GM13977 (cell line): ENCODE results near the gene TMEM179.
A peak's percentile ranks its signal among the peaks of the same experiment; 100 is the strongest.

ENCODE experiments used
- DNase-seq: peaks from one replicate; pipeline ENCODE4 v3.0.0; 2012; ENCODE audit warnings: low spot score
- in situ Hi-C: fragments of 300-500 bp; cut with MboI; formaldehyde crosslinking; loops from one replicate; pipeline ENCODE4 v1.12.0; 2022; ENCODE audit warnings: low sequenced_read_pairs, low pct_unique_long_range_greater_than_20kb, mixed read lengths, inconsistent platforms; ENCODE audit not compliant: unreplicated experiment
- TF ChIP-seq, protein P1 (sequence below): IDR thresholded peaks from 2 replicates; pipeline ENCODE4 v1.5.1; 2012; ENCODE audit warnings: mild to moderate bottlenecking, control low read depth; ENCODE audit not compliant: insufficient read depth; ENCODE audit errors: extremely low read depth, missing control alignments

TMEM179 gene

DNA sequence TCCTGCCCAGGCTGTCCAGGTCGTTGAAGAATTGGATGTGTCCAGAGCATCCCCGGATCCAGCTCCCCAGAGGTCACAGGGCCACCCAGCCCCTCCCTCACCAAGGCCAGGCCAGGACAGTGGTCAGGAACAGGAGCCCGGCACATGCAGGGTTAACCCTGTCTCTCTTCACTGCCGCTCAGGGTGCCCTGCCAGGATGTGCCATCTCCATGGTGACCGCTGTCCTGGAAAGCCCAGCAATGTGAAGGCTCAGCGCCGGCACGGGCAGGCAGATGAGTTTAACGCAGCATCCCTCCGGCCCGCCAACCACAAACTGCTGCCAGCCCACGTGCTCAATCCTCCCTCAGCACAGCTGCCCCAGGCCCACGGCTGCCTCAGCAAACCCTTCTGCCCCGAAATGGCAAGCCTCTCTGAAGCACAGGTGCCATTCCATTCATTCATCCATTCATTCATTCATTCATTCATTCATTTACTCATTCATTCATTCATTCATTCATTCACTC is 4.4 kb downstream of the TMEM179 start:
- in situ Hi-C loops: no loop called here

DNA sequence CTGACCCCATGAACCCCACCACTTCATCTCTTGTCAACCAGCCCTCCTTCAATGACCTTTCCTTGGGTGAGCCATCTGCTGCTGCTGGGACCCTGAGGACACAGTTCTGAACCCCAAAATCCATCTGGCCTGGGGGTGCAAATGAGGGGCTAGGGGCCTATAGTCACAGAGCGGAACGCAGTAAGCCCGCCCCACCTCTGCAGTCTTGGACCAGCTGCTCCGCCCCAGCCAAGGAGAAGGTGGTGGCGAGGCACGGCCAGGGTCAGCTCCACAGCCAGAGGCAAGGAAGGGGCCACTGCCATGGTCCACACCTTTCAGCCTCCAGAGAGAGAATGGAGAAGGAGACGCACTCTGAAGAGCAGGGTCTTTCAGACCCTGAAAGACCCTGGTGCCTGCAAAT is 5.1 kb downstream of the TMEM179 start:
- no peak for DNase-seq
- in situ Hi-C loops: no loop called here
- TF ChIP-seq, protein P1, sequence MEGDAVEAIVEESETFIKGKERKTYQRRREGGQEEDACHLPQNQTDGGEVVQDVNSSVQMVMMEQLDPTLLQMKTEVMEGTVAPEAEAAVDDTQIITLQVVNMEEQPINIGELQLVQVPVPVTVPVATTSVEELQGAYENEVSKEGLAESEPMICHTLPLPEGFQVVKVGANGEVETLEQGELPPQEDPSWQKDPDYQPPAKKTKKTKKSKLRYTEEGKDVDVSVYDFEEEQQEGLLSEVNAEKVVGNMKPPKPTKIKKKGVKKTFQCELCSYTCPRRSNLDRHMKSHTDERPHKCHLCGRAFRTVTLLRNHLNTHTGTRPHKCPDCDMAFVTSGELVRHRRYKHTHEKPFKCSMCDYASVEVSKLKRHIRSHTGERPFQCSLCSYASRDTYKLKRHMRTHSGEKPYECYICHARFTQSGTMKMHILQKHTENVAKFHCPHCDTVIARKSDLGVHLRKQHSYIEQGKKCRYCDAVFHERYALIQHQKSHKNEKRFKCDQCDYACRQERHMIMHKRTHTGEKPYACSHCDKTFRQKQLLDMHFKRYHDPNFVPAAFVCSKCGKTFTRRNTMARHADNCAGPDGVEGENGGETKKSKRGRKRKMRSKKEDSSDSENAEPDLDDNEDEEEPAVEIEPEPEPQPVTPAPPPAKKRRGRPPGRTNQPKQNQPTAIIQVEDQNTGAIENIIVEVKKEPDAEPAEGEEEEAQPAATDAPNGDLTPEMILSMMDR: no peak

More for the DNA sequence above, 4.4 kb downstream of the TMEM179 start:
- TF ChIP-seq, protein P1: no peak
- DNase-seq: peak; percentile 26

- in situ Hi-C loops: no loop called here
- no peak for DNase-seq
- TF ChIP-seq, protein P1: no peak
Observed at GRCh38 chr14:104598910-104599273, 5.7 kb downstream of the TMEM179 start.

- no peak for DNase-seq
- in situ Hi-C loops: no loop called here
- TF ChIP-seq, protein P1: no peak
Observed at GRCh38 chr14:104598039-104598909, 6.3 kb downstream of the TMEM179 start.

- in situ Hi-C loops: no loop called here
- TF ChIP-seq, protein P1: no peak
- DNase-seq: no peak
Observed at GRCh38 chr14:104597576-104597975, 7.0 kb downstream of the TMEM179 start.

GRCh38 chr14:104596927-104597351 is 7.6 kb downstream of the TMEM179 start:
- in situ Hi-C loops: no loop called here
- no peak for DNase-seq
- TF ChIP-seq, protein P1: no peak
